ENCODE data around the gene SMAD6.

SMAD6 gene

GRCh38 chr15:66778314-66778665, 76.3 kb downstream of the SMAD6 start:
- DNase-seq: no peak

- DNase-seq: no peak
Measured at GRCh38 chr15:66778716-66779115, 76.7 kb downstream of the SMAD6 start.

GRCh38 chr15:66779331-66780009, 77.4 kb downstream of the SMAD6 start:
- DNase-seq: no peak

GRCh38 chr15:66780172-66780972, 78.3 kb downstream of the SMAD6 start:
- no peak for DNase-seq

GRCh38 chr15:66780973-66781718, 79.1 kb downstream of the SMAD6 start:
- no peak for DNase-seq

- no peak for DNase-seq
Measured at GRCh38 chr15:66782785-66783184, 80.7 kb downstream of the SMAD6 start.

- no peak for DNase-seq
Measured at GRCh38 chr15:66783314-66783713, 81.3 kb downstream of the SMAD6 start.

- no peak for DNase-seq
Measured at GRCh38 chr15:66783725-66784124, 81.7 kb downstream of the SMAD6 start.

- DNase-seq: no peak
Measured at GRCh38 chr15:66784174-66784573, 82.1 kb downstream of the SMAD6 start.

GRCh38 chr15:66785637-66786036, 83.6 kb downstream of the SMAD6 start:
- no peak for DNase-seq

- no peak for DNase-seq
Measured at GRCh38 chr15:66786222-66786621, 84.2 kb downstream of the SMAD6 start.

- no peak for DNase-seq
Measured at GRCh38 chr15:66786708-66787488, 84.9 kb downstream of the SMAD6 start.

- DNase-seq: no peak
Measured at GRCh38 chr15:66787489-66787871, 85.4 kb downstream of the SMAD6 start.

GRCh38 chr15:66788024-66788423, 86.0 kb downstream of the SMAD6 start:
- DNase-seq: no peak

GRCh38 chr15:66789029-66790025, 87.3 kb downstream of the SMAD6 start:
- DNase-seq: no peak

- no peak for DNase-seq
Measured at GRCh38 chr15:66795851-66796250, 93.8 kb downstream of the SMAD6 start.

GRCh38 chr15:66796343-66796742, 94.3 kb downstream of the SMAD6 start:
- DNase-seq: no peak

- no peak for DNase-seq
Measured at GRCh38 chr15:66797921-66798320, 95.9 kb downstream of the SMAD6 start.

- DNase-seq: no peak
Measured at GRCh38 chr15:66798426-66799061, 96.5 kb downstream of the SMAD6 start.

- DNase-seq: no peak
Measured at GRCh38 chr15:66799242-66799641, 97.2 kb downstream of the SMAD6 start.

GRCh38 chr15:66800584-66801235, 98.7 kb downstream of the SMAD6 start:
- no peak for DNase-seq
